ENCODE data around the gene SYT2. TPM values are rescaled to one million over a fixed set of nuclear protein-coding genes. Genes with fewer than 3 reads are reported as not detected.

The SYT2 gene
- total RNA-seq, 1 experiment from 2014 or later, result not detected

DNA sequence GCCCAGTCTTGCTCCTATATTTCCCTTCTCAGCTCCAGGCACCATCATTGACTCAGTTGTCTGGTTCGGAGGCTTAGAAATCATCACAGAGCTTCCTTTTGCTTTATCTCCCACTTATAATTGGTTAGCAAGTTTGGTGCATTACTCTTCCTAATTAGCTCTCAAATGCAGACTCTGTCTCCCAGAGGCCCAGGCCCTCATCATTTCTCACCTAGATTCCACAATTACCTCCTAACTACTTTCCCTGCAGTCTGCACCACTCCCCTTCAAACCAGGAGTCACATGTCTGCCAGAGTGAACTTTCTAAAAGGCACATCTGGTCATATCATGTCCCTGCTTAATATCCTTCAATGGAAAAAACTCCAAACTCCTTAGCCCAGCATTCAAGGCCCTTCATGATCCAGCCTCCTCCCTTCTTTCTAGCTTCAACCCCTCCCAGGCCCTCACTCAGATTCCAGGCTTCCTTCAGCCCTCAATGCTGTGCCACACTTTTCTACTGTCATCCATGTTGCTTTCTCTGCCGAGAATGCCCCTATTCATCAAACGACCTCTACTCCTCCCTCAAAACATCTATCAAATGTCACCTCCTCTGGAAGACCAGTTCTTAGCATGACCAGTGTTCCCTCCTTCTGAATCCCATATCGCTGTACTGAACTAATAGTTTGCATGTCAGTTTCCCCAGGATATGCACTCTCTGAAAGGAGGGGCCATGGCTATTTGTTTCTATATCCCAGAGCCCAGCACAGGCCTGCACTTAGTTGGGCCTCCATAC lies 30.7 kb downstream of the SYT2 start (continued):
- TF ChIP-seq, protein P1, sequence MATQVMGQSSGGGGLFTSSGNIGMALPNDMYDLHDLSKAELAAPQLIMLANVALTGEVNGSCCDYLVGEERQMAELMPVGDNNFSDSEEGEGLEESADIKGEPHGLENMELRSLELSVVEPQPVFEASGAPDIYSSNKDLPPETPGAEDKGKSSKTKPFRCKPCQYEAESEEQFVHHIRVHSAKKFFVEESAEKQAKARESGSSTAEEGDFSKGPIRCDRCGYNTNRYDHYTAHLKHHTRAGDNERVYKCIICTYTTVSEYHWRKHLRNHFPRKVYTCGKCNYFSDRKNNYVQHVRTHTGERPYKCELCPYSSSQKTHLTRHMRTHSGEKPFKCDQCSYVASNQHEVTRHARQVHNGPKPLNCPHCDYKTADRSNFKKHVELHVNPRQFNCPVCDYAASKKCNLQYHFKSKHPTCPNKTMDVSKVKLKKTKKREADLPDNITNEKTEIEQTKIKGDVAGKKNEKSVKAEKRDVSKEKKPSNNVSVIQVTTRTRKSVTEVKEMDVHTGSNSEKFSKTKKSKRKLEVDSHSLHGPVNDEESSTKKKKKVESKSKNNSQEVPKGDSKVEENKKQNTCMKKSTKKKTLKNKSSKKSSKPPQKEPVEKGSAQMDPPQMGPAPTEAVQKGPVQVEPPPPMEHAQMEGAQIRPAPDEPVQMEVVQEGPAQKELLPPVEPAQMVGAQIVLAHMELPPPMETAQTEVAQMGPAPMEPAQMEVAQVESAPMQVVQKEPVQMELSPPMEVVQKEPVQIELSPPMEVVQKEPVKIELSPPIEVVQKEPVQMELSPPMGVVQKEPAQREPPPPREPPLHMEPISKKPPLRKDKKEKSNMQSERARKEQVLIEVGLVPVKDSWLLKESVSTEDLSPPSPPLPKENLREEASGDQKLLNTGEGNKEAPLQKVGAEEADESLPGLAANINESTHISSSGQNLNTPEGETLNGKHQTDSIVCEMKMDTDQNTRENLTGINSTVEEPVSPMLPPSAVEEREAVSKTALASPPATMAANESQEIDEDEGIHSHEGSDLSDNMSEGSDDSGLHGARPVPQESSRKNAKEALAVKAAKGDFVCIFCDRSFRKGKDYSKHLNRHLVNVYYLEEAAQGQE (IDR thresholded peaks at IDR 0.05; ENCODE audit: low read depth), result no peak
- TF ChIP-seq, protein P2, sequence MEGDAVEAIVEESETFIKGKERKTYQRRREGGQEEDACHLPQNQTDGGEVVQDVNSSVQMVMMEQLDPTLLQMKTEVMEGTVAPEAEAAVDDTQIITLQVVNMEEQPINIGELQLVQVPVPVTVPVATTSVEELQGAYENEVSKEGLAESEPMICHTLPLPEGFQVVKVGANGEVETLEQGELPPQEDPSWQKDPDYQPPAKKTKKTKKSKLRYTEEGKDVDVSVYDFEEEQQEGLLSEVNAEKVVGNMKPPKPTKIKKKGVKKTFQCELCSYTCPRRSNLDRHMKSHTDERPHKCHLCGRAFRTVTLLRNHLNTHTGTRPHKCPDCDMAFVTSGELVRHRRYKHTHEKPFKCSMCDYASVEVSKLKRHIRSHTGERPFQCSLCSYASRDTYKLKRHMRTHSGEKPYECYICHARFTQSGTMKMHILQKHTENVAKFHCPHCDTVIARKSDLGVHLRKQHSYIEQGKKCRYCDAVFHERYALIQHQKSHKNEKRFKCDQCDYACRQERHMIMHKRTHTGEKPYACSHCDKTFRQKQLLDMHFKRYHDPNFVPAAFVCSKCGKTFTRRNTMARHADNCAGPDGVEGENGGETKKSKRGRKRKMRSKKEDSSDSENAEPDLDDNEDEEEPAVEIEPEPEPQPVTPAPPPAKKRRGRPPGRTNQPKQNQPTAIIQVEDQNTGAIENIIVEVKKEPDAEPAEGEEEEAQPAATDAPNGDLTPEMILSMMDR (IDR thresholded peaks at IDR 0.05 in 2 of 3, conservative IDR thresholded peaks at IDR 0.05 in 1 of 3; ENCODE audit: borderline replicate concordance in 1 of 3, insufficient read depth in 1 of 3, low read depth in 2 of 3, low read length in 2 of 3), result no peak

DNA sequence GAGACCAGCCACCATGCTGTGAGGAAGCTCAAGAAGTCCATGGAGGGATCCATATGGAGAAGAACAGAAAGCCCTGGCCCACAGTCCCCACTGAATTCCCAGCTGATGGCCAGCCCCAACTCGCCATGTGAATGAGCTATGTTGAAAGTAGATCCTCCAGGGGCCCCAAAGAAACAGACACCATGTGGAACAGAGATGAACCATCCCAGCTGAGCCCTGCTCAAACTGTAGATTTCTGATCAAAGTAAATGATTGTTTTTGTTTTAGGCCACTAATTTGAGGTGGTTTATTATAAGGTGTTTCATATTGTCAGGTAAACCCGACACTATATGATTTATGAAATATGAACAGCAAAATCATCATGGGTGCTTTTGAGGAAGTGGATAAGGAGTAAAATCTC lies 32.8 kb downstream of the SYT2 start:
- Histone ChIP-seq H3K4me3 (replicated peaks in 1 of 2; ENCODE audit: low read depth in 1 of 2, low read length in 2 of 2) (no peak overlapping the region), H3K79me2 (ENCODE audit: insufficient read depth, low read length) (no peaks in the 10 kb centered on the region), H3K9me2 (ENCODE audit: insufficient read depth) (no peaks in the 10 kb centered on the region), H3K9me3 (ENCODE audit: control insufficient read depth in 1 of 2, insufficient read depth in 1 of 2, low read depth in 1 of 2, low read length in 2 of 2) (no peaks in the 10 kb centered on the region), H2AFZ (ENCODE audit: low read depth, low read length, poor library complexity, severe bottlenecking) (no peak overlapping the region), H3K27ac (ENCODE audit: low read depth, low read length) (no peak overlapping the region), H3K4me2 (ENCODE audit: low read length) (no peak overlapping the region), H3K9ac (ENCODE audit: low read length) (no peak overlapping the region), H3K27me3 (ENCODE audit: insufficient read depth, low read length) (peaks cover 7% of the 10 kb centered on the region; the same call in 1 of the 2 replicates), H4K20me1 (ENCODE audit: insufficient read depth) (no peaks in the 10 kb centered on the region), H3K4me1 (ENCODE audit: control insufficient read depth in 1 of 2, insufficient read depth in 2 of 2, low read length in 2 of 2) (no peaks in the 10 kb centered on the region), H3K36me3 (ENCODE audit: control insufficient read depth in 1 of 2, insufficient read depth in 2 of 2, low read length in 2 of 2) (no peaks in the 10 kb centered on the region)
- RAD21 ChIA-PET (ENCODE audit: low non-redundant PET in 1 of 2, low total read pairs in 2 of 2, uncharacterized antibody in 2 of 2, unreplicated experiment in 2 of 2), result no interaction called here
- DNase-seq (ENCODE audit: low read depth, low spot score), result no peak
- no TSS peak for BruUV-seq (replicated peaks)
- no peak for ATAC-seq
- POLR2A ChIA-PET, result no interaction called here
- intact Hi-C loops (cut with micrococcal nuclease), result no loop called here
- CTCF ChIA-PET, result interaction anchor here (0.7 kb wide), 1 partner anchor 66 kb away, joined by 4 read pairs; no protein-coding TSS in a partner anchor
- TF ChIP-seq, protein P1 (IDR thresholded peaks at IDR 0.05; ENCODE audit: low read depth), result no peak
- TF ChIP-seq YY1 (IDR thresholded peaks at IDR 0.05; ENCODE audit: extremely low read depth, insufficient replicate concordance, low read depth, low read length), result no peak
- TF ChIP-seq TCF7L2 (IDR thresholded peaks at IDR 0.05; ENCODE audit: borderline replicate concordance, extremely low read depth, insufficient read depth, insufficient read length), result no peak
- no peak for TF ChIP-seq CEBPB (IDR thresholded peaks at IDR 0.05; ENCODE audit: low read depth)
- no peak for TF ChIP-seq EGR1 (IDR thresholded peaks at IDR 0.05; ENCODE audit: low read depth)
- no peak for TF ChIP-seq SIN3A (IDR thresholded peaks at IDR 0.05; ENCODE audit: low read depth)
- TF ChIP-seq POLR2AphosphoS5 (IDR thresholded peaks at IDR 0.05; ENCODE audit: low read depth, low read length), result no peak
- TF ChIP-seq JUND (IDR thresholded peaks at IDR 0.05), result no peak
- no peak for TF ChIP-seq SRF (IDR thresholded peaks at IDR 0.05; ENCODE audit: low read depth)
- TF ChIP-seq RAD21 (IDR thresholded peaks at IDR 0.05; ENCODE audit: low read depth), result no peak
- no peak for TF ChIP-seq CBX3 (IDR thresholded peaks at IDR 0.05; ENCODE audit: low read depth)
- TF ChIP-seq SP1 (IDR thresholded peaks at IDR 0.05; ENCODE audit: low read depth), result no peak
